SK-MEL-5 (cell line): ENCODE data around the gene TPP2. TPM values are rescaled to one million over a fixed set of nuclear protein-coding genes. Genes with fewer than 3 reads are reported as not detected.

Source experiments
- DNase-seq: peaks from one replicate; pipeline ENCODE4 v3.0.0-alpha.2; 2016; ENCODE audit warnings: low read depth, low spot score
- in situ Hi-C: cut with HindIII; loops from 2 replicates; pipeline ENCODE4 v1.10.0; 2016; ENCODE audit warnings: low sequenced_read_pairs, high pct_unique_total_duplicates, low pct_unique_long_range_greater_than_20kb
- total RNA-seq: library from RNA; depleted of rRNA; stranded (reverse); fragments of >200 nt; shearing (Covaris generic); gene quantifications from 2 replicates; pipeline ENCODE4 v1.2.3, GENCODE V29; 2014

The TPP2 gene
- total RNA-seq, 1 experiment from 2014 or later: 53.0 TPM

DNA sequence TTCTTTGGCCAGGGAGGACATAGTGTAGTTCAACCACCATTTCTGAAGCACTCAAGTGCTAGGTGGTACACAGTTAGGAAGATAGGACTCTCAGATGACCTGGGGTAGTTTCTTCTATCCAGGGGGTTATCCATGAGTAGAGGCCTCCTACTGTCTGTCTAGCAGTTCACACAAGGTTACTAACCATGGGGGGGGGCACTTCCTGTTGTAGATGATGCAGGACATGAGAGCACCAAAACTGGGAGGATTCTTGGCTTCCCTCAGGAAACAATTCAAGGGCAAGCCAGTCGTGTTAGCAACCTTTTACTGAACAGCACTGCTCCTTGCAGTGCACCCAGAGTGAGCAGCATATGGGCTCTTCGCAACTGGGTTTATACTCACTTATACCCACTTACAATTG, 8.9 kb upstream of the TPP2 start:
- in situ Hi-C loops: loop anchor here (10.0 kb wide), 1 partner anchor 267 kb away; no protein-coding TSS in a partner anchor
- DNase-seq: no peak

DNA sequence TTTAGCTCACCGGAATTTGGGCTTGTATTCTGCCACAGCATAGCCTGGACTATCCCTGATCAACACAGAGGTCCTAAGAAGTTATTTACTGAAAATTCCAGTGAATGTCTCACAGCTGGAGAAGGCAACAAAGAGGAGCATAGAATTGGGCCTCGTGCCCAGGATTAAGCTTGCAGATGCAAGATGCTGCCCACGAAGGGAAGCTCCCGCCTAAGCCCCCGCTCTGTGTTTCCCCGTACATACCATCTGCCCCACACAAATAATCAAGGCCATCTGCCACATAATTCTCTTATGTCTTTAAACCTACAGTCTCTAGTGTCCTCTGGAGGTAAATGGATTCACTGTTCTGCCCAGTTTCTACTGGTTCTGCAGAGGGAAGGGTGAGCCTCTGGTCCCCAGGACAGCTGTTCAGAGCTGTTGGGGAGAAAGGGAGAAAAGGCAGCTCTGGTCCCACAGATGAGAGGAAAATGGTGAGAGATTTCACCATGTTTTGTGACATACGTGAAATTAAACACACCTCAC, 7.4 kb upstream of the TPP2 start:
- in situ Hi-C loops: loop anchor here (10.0 kb wide), 1 partner anchor 265 kb away; no protein-coding TSS in a partner anchor
- no peak for DNase-seq

DNA sequence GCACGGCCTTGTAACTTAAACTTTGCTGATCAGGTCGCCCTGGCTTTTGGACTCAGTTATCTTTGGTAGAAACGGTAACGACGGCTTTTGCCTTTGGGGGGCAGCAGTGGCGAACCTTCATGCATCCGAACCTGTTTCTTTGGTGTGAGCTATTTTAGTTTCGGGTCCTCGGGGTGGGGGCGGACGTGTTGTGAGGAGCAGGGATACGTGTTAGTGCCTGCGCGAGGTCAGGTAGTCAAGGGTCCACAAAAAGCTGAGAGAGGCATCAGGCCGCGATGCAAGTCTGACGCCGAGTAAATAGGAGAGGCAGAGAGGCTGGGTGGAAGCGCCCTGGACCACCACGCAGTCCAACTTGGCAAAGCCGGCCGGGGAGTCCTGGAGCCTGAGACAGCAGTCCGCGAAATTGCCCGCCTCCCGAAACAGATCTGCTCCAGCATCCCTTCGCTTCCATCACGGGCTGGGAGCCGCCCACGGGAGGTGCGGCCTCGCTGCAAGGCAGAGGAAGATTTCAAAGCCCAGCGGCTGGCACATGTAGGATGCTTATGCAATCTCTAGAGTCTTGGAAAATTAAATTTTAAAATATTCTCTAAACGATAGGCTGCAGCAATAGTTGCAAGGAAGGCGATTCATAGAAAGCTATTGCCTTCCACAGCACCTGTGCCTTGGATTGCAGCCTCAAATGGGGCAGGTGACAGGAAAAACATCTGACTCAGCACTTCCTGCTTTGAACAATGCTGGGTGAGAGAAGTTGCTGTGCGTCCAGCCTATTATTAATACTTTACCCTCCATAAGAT, 4.6 kb upstream of the TPP2 start:
- peak; percentile 80 for DNase-seq
- in situ Hi-C loops: no loop called here

DNA sequence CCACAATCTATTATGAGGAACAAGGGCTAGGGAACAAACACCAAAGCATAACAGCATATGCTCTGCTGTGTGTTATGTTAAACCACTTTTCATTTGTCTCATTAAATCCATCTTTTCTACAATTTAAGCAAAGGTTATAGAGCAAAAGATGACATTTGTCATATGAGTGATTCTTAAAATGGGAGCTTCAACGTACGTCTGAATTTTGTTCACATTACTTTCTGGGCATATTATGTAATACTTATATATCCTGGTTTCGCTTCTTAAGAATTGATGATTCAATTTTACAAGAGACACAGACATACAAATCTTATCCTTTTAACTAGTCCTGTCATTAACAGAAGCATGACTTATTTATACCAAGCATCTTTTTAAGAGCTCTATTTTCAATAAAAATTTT, 3.3 kb upstream of the TPP2 start:
- no peak for DNase-seq
- in situ Hi-C loops: no loop called here

DNA sequence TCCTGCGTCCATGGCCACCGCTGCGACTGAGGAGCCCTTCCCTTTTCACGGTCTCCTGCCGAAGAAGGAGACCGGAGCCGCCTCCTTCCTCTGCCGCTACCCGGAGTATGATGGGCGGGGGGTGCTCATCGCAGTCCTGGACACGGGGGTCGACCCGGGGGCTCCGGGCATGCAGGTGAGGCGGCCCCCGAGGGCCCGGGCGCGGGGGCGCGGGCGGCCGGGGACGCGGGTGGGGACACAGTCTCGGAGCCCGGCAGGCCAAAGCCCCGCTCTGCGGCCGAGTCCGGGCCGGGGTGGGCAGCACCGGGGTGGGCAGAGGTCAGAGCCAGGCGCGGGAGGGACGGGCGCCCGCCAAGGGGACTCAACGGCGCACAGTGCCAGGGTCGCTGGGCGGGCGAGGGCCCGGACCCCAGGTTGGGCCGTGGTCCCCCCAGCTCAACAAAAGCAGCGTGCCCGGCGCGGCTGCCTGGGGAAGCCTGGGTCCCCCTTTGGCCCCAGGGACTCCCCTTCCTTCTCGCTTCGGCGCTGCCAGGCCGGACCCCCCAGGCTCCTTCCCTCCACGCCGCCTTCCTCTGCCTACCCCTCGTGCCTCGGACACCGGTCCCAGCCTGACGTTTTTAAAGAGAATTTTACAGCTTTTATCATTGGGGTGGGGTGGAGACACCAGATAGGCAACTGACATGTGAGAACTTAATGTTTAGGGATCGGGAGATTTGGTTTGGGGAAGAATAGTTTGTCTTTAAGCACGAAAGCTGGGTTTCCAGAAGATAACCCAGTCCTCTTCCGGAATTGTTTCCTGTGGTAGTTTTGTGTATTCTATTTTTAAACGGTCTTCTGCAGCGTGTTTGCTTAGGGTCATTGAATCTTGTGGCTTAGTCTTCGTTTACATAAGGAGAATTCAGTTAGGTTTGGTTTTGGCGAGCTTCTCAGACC, 509 bp downstream of the TPP2 start:
- in situ Hi-C loops: no loop called here
- no peak for DNase-seq

DNA sequence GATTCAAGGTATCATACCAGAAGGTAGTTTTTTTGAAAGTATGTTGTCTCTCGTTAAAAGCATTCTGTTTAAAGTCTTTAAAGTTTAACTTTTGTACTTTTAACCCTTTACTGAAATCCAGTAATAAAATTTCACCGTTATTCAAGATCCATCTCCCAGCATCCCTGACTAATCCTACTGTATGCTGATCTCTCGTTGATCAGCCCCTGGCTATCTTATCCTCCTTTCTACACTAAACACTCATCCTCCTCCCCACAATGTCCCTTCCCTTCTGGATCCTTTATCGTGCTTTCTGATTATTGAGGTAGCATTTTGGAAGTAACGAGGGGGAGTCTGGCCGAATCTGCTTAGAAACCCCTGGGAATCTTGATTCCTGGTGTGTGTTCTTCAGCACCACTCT, 1.3 kb downstream of the TPP2 start:
- in situ Hi-C loops: no loop called here
- no peak for DNase-seq

DNA sequence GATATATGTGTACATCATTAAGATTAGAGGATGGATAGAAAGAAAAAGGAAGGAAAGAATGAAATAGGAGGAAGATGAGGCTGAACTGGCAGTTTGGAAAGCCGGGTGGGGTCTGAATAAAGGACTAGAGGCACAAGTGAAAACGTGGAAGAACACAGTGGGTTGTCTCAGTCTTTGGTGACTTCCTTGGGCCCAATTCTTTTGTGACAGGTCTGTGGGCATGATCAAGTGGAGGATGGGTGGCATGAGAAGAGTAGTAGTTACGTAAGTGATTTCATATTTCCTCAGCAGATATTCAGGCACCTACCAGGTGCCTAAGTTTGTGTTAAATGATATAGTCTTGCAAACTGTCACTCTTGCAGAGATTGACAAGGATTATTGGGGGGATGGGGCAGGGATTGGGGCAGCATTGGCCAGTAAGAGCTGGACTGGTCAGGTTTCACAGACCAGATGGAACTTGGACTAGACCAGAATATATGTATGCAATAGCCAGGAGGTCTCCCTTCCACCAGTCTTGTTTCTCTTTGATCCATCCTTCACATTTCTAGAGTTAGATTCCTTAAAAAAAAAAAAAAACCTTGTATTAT, 2.7 kb downstream of the TPP2 start:
- in situ Hi-C loops: no loop called here
- DNase-seq: no peak

DNA sequence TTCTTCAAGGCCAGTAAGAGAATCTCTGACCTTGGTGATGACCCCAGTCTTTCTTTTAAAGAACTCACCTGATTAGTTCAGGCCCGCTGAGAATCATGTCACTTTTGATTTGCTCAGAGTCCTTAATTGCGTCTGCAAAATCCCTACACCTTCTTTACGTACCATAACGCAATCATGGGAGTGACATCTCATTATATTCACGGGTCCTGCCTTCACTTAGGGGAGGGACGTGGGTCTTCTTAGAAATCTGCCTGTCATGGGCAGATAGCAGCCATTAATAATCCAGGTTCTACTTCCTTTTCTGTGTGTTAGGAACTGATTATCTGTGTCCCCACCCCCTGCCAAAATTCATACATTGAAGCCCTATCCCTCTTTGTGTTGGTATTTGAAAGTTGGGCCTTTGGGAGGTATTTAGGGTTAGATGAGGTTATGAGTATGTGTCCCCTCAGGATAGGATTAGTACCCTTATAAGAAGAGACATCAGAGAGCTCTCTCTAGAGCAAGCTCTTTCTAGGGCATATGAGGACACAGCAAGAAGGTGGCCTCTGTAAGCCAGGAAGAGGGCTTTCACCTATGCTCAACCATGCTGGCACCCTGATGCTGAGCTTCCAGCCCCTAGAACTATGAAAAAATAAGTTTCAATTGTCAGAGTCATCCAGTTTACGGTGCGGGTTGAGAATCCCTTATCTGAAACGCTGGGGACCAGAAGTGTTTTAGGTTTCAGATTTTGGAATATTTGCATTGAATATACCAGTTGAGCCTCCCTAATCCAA, 9.9 kb downstream of the TPP2 start:
- DNase-seq: no peak
- in situ Hi-C loops: no loop called here

DNA sequence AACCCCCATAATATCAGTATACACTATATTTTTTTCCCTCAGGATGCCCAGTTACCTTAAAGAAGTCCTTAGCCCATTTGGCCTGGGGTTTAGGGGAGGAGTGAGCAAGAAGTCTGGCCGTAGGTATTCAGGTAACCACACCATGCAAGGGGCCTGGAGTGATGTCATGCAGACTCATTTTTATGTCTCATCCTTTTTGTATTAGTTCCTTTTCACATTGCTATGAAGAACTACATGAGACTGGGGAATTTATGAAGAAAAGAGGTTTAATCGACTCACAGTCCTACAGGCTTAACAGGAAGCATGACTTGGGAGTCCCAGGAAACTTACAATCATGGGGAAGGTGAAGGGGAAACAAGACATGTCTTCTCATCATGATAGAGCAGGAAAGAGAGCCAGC, 12.2 kb downstream of the TPP2 start:
- no peak for DNase-seq
- in situ Hi-C loops: no loop called here

DNA sequence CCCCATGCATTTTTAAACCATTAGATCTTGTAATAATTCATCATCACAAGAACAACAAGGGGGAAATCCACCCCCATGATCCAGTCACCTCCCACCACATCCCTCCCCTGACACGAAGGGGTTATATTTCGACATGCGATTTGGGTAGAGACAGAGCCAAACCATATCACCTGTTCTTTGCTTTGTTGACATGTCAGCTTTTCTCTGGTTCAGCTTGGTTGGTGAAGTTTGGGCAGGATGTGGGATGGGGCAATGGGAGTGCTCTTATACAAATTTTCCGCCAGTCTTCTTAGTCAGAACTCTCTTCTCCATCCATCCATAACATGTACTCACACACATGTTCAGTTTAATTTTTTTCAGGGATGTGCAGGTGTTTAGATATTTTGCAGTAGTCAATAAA, 12.9 kb downstream of the TPP2 start:
- in situ Hi-C loops: no loop called here
- no peak for DNase-seq

DNA sequence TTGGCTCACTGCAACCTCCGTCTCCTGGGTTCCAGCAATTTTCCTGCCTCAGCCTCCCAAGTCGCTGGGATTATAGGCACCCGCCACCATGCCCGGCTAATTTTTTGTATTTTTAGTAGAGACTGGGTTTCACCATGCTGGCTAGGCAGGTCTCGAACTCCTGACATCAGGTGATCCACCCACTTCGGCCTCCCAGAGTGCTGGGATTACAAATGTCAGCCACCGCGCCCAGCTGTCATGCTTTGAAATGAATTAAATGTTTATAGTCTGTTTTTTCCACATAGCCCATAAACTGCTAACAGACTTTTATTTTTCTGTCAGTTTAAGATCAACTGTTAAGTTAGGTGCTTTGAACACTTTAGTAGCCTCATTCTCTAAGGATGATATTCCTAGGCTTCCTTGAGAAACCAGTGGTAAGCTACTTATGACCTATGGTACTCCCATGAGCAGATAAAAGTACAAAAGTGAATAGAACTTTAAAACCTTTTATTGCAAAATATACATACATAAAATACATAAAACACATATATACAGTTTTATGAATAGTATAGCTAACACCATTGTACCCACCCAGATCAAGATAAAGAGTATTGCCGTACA, 13.6 kb downstream of the TPP2 start:
- in situ Hi-C loops: no loop called here
- DNase-seq: no peak

DNA sequence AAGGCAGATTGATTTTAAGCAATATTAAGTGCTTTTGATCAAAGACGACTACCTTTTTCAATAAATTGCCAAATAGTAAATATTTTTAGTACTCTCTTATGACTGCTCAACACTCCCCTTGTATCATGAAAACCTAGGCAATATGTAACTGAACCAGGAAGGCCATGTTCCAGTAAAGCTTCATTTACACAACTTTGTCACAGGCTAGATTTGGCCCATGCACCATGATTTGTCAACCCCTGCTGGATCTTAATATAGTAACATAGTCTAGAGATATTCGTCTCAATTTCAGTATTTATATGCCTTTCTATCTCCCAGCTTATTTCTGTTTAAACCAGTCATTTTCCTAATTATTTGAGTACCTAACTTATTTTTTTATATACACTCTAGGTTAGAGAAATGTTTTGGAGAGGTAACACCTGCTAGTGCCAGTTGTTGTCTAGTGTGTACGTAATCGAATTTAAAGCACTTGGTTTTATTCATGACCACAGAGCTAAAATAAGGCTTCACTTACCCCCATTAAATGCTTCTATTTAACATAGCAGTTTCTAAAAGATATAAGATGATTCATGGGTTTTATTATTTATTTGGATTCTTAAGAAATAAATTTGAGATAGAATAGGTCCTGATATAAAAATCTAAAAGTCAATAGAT, 21.0 kb downstream of the TPP2 start:
- no peak for DNase-seq
- in situ Hi-C loops: no loop called here

DNA sequence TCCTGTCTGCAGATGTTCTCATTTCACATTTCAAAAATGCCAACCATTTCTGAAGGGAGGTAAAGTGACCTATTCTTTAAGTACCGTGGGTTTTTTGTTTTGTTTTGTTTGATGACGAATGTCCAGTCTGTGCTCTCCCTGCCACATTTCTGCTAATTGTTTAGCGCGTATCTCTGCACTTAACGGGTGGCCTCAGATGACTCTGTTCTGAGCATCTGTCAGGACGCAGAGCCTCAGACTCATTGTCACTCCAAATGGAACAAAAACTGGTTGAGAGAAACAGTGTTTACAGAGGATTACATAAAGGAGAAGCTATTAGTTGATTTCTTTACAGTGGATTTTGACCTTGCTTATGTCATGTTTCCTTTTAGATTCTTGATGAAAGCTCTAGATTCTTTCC, 23.7 kb downstream of the TPP2 start:
- no peak for DNase-seq
- in situ Hi-C loops: no loop called here

DNA sequence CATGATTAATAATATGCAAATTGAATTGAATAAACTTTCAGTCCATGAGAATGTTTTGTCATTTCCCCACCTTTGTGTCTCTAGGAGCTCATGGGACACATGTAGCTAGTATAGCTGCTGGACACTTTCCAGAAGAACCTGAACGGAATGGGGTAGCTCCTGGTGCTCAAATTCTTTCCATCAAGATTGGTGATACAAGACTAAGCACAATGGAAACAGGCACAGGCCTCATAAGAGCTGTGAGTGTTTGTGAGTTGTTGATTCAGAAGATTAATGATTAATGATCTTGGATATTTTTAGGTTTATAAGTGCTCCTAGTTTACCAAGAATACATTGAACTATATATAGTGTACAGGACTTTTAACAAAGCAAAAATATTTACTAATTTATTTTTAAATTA, 30.1 kb downstream of the TPP2 start:
- DNase-seq: no peak
- in situ Hi-C loops: no loop called here

DNA sequence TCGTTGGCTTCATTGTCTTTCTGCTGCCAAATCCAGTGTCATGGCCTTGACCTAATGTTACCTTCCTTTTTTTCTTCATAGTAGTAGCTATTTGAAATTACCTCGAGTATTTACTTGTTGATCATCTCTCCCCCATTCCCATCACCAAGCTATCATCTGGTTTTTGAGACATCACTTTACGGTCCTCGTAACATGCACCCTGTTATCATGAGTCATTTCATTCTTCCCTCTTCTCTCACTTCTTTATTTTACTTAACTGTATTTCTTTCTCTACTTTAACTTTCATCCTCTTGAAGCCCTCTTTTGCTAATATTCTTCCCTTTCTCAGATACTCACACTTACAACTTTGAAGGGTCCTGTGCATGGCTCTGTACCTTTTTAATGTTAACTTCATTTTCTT, 31.8 kb downstream of the TPP2 start:
- in situ Hi-C loops: no loop called here

DNA sequence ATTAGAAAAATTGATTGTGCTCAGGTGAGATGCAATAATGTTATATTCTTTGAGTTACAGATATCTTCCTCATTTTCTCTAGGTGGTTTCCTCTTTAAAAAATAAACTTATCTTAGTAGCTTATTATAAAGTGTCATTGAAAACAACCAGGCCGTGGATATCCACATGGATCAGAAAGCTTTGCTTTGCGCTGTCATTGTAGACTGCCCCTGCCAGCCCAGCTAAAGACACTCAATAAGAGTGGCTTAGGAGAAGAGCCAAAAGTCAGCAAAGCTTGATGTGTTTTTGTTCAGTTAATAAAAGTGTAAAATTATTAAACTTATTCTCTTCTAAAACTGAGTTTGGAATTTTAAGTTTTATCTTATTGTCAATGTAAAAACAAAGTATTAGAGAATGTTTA, 34.4 kb downstream of the TPP2 start:
- no peak for DNase-seq
- in situ Hi-C loops: no loop called here

More for the DNA sequence above, 31.8 kb downstream of the TPP2 start:
- no peak for DNase-seq

DNA sequence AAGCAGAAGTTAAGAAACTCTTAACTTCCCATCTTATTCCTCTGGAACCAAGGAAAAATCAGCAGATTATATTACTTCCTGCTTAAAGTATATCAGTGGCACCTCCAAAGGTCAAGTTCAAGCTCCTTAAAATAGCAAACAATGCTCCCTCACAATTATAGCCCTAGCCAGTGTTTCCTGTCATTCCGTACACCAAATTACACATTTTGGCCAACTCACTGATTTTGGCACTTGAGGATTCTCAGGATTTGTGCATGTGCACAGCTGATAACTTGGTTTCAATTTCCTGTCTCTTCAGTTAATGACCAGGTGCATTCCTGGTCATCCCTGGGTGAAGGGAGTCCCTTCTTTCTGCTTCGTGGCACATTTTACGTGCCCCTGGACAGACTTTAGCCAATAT, 42.0 kb downstream of the TPP2 start:
- DNase-seq: no peak
- in situ Hi-C loops: no loop called here
